ENCODE data around the gene ACTR3. TPM values are rescaled to one million over a fixed set of nuclear protein-coding genes. Genes with fewer than 3 reads are reported as not detected.

The ACTR3 gene
- total RNA-seq, 4 donors from 2014 or later, result 94.6 to 127 (median 115) TPM

- Histone ChIP-seq H3K27me3 (no peaks in the 10 kb centered on the region), H3K4me3 (no peak overlapping the region), H3K4me1 (no peaks in the 10 kb centered on the region), H3K36me3 (peaks cover 36% of the 10 kb centered on the region), H3K9me3 (no peaks in the 10 kb centered on the region), H3K27ac (no peak overlapping the region)
- TF ChIP-seq EP300 (IDR thresholded peaks at IDR 0.05) (no peak), POLR2A (IDR thresholded peaks at IDR 0.05) (no peak), CTCF (IDR thresholded peaks at IDR 0.05) (no peak), POLR2AphosphoS5 (IDR thresholded peaks at IDR 0.05) (no peak)
- 74% methylated on average over 1 of the region's 1 CpG for WGBS
- DNase-seq (ENCODE audit: low spot score in 2 of 2), result no peak
Measured at GRCh38 chr2:113918229-113918628, 28.3 kb downstream of the ACTR3 start.

GRCh38 chr2:113920996-113921395 is 31.1 kb downstream of the ACTR3 start:
- H3K36me3 ChIP-seq, result peaks cover 41% of the 10 kb centered on the region
- H3K4me1 ChIP-seq, result no peaks in the 10 kb centered on the region
- DNase-seq (ENCODE audit: low spot score in 2 of 2), result no peak
- TF ChIP-seq CTCF (IDR thresholded peaks at IDR 0.05), result no peak
- no peak for TF ChIP-seq EP300 (IDR thresholded peaks at IDR 0.05)
- no peak for TF ChIP-seq POLR2AphosphoS5 (IDR thresholded peaks at IDR 0.05)
- TF ChIP-seq POLR2A (IDR thresholded peaks at IDR 0.05), result no peak
- WGBS, result 50% methylated on average over 3 of the region's 3 CpGs
- no peak overlapping the region for H3K27ac ChIP-seq
- H3K9me3 ChIP-seq, result no peaks in the 10 kb centered on the region
- H3K4me3 ChIP-seq, result no peak overlapping the region
- H3K27me3 ChIP-seq, result no peaks in the 10 kb centered on the region

GRCh38 chr2:113922335-113922734 is 32.4 kb downstream of the ACTR3 start:
- no peaks in the 10 kb centered on the region for H3K27me3 ChIP-seq
- H3K36me3 ChIP-seq, result peaks cover 42% of the 10 kb centered on the region
- no peak overlapping the region for H3K27ac ChIP-seq
- TF ChIP-seq POLR2AphosphoS5 (IDR thresholded peaks at IDR 0.05) (no peak), POLR2A (IDR thresholded peaks at IDR 0.05) (no peak), CTCF (IDR thresholded peaks at IDR 0.05) (no peak), EP300 (IDR thresholded peaks at IDR 0.05) (no peak)
- H3K4me3 ChIP-seq, result no peak overlapping the region
- H3K9me3 ChIP-seq, result no peaks in the 10 kb centered on the region
- 95% methylated on average over 6 of the region's 6 CpGs for WGBS
- no peak for DNase-seq (ENCODE audit: low spot score in 2 of 2)
- no peaks in the 10 kb centered on the region for H3K4me1 ChIP-seq

- H3K36me3 ChIP-seq, result peaks cover 40% of the 10 kb centered on the region
Measured at GRCh38 chr2:113922784-113923183, 32.9 kb downstream of the ACTR3 start.

GRCh38 chr2:113925884-113926283 is 36.0 kb downstream of the ACTR3 start:
- Histone ChIP-seq H3K27ac (no peak overlapping the region), H3K4me3 (no peak overlapping the region), H3K9me3 (no peaks in the 10 kb centered on the region), H3K36me3 (peaks cover 36% of the 10 kb centered on the region), H3K27me3 (no peaks in the 10 kb centered on the region), H3K4me1 (no peaks in the 10 kb centered on the region)
- 88% methylated on average over 6 of the region's 6 CpGs for WGBS
- TF ChIP-seq POLR2AphosphoS5 (IDR thresholded peaks at IDR 0.05) (no peak), EP300 (IDR thresholded peaks at IDR 0.05) (no peak), CTCF (IDR thresholded peaks at IDR 0.05) (no peak), POLR2A (IDR thresholded peaks at IDR 0.05) (no peak)
- DNase-seq (ENCODE audit: low spot score in 2 of 2), result no peak

More at GRCh38 chr2:113922784-113923183, 32.9 kb downstream of the ACTR3 start:
- no peak for DNase-seq (ENCODE audit: low spot score in 2 of 2)
- Histone ChIP-seq H3K9me3 (no peaks in the 10 kb centered on the region), H3K27me3 (no peaks in the 10 kb centered on the region), H3K27ac (no peak overlapping the region), H3K4me1 (no peaks in the 10 kb centered on the region), H3K4me3 (no peak overlapping the region)
- TF ChIP-seq POLR2AphosphoS5 (IDR thresholded peaks at IDR 0.05), result no peak
- no peak for TF ChIP-seq EP300 (IDR thresholded peaks at IDR 0.05)
- TF ChIP-seq CTCF (IDR thresholded peaks at IDR 0.05), result no peak
- 85% methylated on average over 3 of the region's 3 CpGs for WGBS
